Hepatocyte (in vitro differentiated cells): ENCODE data around the gene TGFBR3L.

Experiments used
- CTCF ChIP-seq: fragments of 200-600 bp; sonication (generic); IDR thresholded peaks from 2 replicates; pipeline ENCODE4 v1.5.1; 2016; ENCODE audit warnings: antibody characterized with exemption, mild to moderate bottlenecking; ENCODE audit not compliant: poor library complexity
- EZH2 ChIP-seq: fragments of 200-600 bp; sonication (generic); IDR thresholded peaks from 2 replicates; pipeline ENCODE4 v1.6.1; 2016; ENCODE audit warnings: antibody characterized with exemption, mild to moderate bottlenecking, borderline replicate concordance
- EZH2phosphoT487 ChIP-seq: fragments of 200-600 bp; sonication (generic); IDR thresholded peaks from one replicate; pipeline ENCODE4 v1.6.1; 2018; ENCODE audit warnings: antibody characterized with exemption, mild to moderate bottlenecking, low read depth, moderate library complexity; ENCODE audit not compliant: unreplicated experiment, severe bottlenecking

- TF ChIP-seq CTCF (no peak), EZH2 (no peak), EZH2phosphoT487 (no peak)
Observed at GRCh38 chr19:7883796-7884570, 30.6 kb upstream of the TGFBR3L start.
